KOPT-K1 (cell line): ENCODE measurements around the gene CARD10.

Experiments used
- H3K27ac ChIP-seq: fragments of 200-600 bp; sonication (generic); 2 replicates; pipeline ENCODE4 v1.5.1; 2016; ENCODE audit warnings: antibody characterized with exemption, mild to moderate bottlenecking, low read depth, low read length; ENCODE audit not compliant: poor library complexity, severe bottlenecking
- H3K36me3 ChIP-seq: fragments of 200-600 bp; sonication (generic); 2 replicates; pipeline ENCODE4 v1.5.1; 2017; ENCODE audit warnings: antibody characterized with exemption, mild to moderate bottlenecking, low read length, moderate library complexity; ENCODE audit not compliant: insufficient read depth
- H3K9me3 ChIP-seq: fragments of 200-600 bp; sonication (generic); 2 replicates; pipeline ENCODE4 v1.5.1; 2017; ENCODE audit warnings: antibody characterized with exemption, low read length, mild to moderate bottlenecking; ENCODE audit not compliant: insufficient read depth, poor library complexity, severe bottlenecking

The CARD10 gene

GRCh38 chr22:37519268-37520195 is at the start of gene CARD10:
Gene CARD10, minus strand, starts transcription at chr22:37519415. Its CDS starts 215 bp downstream, at chr22:37519200.
- no peak within 1 kb of the TSS for H3K27ac ChIP-seq
- H3K36me3 ChIP-seq = no peaks in the 10 kb centered on the region
- H3K9me3 ChIP-seq = no peaks in the 10 kb centered on the region

GRCh38 chr22:37568448-37569008 is 49.3 kb upstream of the CARD10 start:
- H3K36me3 ChIP-seq = no peaks in the 10 kb centered on the region
- H3K27ac ChIP-seq = no peak overlapping the region
- H3K9me3 ChIP-seq = no peaks in the 10 kb centered on the region

GRCh38 chr22:37568012-37568411 is 48.8 kb upstream of the CARD10 start:
- Histone ChIP-seq H3K36me3 (no peaks in the 10 kb centered on the region), H3K9me3 (no peaks in the 10 kb centered on the region), H3K27ac (no peak overlapping the region)

- no peaks in the 10 kb centered on the region for H3K9me3 ChIP-seq
- H3K27ac ChIP-seq = no peak overlapping the region
- H3K36me3 ChIP-seq = no peaks in the 10 kb centered on the region
Measured at GRCh38 chr22:37566903-37567798, 47.9 kb upstream of the CARD10 start.

GRCh38 chr22:37566329-37566837 is 47.2 kb upstream of the CARD10 start:
- Histone ChIP-seq H3K9me3 (no peaks in the 10 kb centered on the region), H3K36me3 (no peaks in the 10 kb centered on the region), H3K27ac (no peak overlapping the region)

- Histone ChIP-seq H3K27ac (no peak overlapping the region), H3K9me3 (no peaks in the 10 kb centered on the region), H3K36me3 (no peaks in the 10 kb centered on the region)
Measured at GRCh38 chr22:37565830-37566229, 46.6 kb upstream of the CARD10 start.

GRCh38 chr22:37564111-37564711 is 45.0 kb upstream of the CARD10 start:
- no peak overlapping the region for H3K27ac ChIP-seq
- no peaks in the 10 kb centered on the region for H3K9me3 ChIP-seq
- no peaks in the 10 kb centered on the region for H3K36me3 ChIP-seq

- no peaks in the 10 kb centered on the region for H3K36me3 ChIP-seq
- H3K9me3 ChIP-seq = no peaks in the 10 kb centered on the region
- no peak overlapping the region for H3K27ac ChIP-seq
Measured at GRCh38 chr22:37563153-37564081, 44.2 kb upstream of the CARD10 start.

- no peaks in the 10 kb centered on the region for H3K9me3 ChIP-seq
- no peaks in the 10 kb centered on the region for H3K36me3 ChIP-seq
- no peak overlapping the region for H3K27ac ChIP-seq
Measured at GRCh38 chr22:37562049-37562875, 43.0 kb upstream of the CARD10 start.

GRCh38 chr22:37561212-37562048 is 42.2 kb upstream of the CARD10 start:
- no peak overlapping the region for H3K27ac ChIP-seq
- H3K36me3 ChIP-seq = no peaks in the 10 kb centered on the region
- H3K9me3 ChIP-seq = no peaks in the 10 kb centered on the region

- no peaks in the 10 kb centered on the region for H3K36me3 ChIP-seq
- no peaks in the 10 kb centered on the region for H3K9me3 ChIP-seq
- H3K27ac ChIP-seq = no peak overlapping the region
Measured at GRCh38 chr22:37560608-37561211, 41.5 kb upstream of the CARD10 start.

- Histone ChIP-seq H3K27ac (no peak within 1 kb of the TSS), H3K9me3 (no peaks in the 10 kb centered on the region), H3K36me3 (no peaks in the 10 kb centered on the region)
Measured at GRCh38 chr22:37559901-37560607, 40.8 kb upstream of the CARD10 start, which contains the start of gene CDC42EP1. Gene CDC42EP1, plus strand, starts transcription at chr22:37560480. Its CDS starts 5,870 bp downstream, at chr22:37566350.
